GM23248 (cell line): Measurements from ENCODE around the gene PKD2. TPM values are rescaled to one million over a fixed set of nuclear protein-coding genes. Genes with fewer than 3 reads are reported as not detected.
"Not testable (repeated sequence)": the region's sequence is repeated elsewhere in the genome, so short reads cannot be mapped to it uniquely, and the experiment has no call there.

Source experiments
- DNase-seq: peaks from one replicate; pipeline ENCODE4 v3.0.0-alpha.2; 2015
- H2AFZ ChIP-seq: fragments of 200-600 bp; sonication (generic); 2 replicates; pipeline ENCODE4 v1.6.1; 2016; ENCODE audit warnings: antibody characterized with exemption
- H3F3A ChIP-seq: fragments of 200-600 bp; sonication (generic); 2 replicates; pipeline ENCODE4 v1.6.1; 2016; ENCODE audit warnings: mild to moderate bottlenecking, antibody characterized with exemption, mixed run types; ENCODE audit not compliant: insufficient read depth
- H3K27ac ChIP-seq: fragments of 200-600 bp; sonication (generic); 2 replicates; pipeline ENCODE4 v1.5.1; 2016; ENCODE audit warnings: mild to moderate bottlenecking
- H3K27me3 ChIP-seq: fragments of 200-600 bp; sonication (generic); replicated peaks from 2 replicates; pipeline ENCODE4 v1.6.1; 2016; ENCODE audit warnings: mild to moderate bottlenecking; ENCODE audit not compliant: insufficient read depth
- H3K36me3 ChIP-seq: fragments of 200-600 bp; sonication (generic); 2 replicates; pipeline ENCODE4 v1.6.1; 2016; ENCODE audit warnings: low read depth, mild to moderate bottlenecking
- H3K4me1 ChIP-seq: fragments of 200-600 bp; sonication (generic); 2 replicates; pipeline ENCODE4 v1.6.1; 2016; ENCODE audit warnings: mild to moderate bottlenecking; ENCODE audit not compliant: insufficient read depth
- H3K4me2 ChIP-seq: fragments of 200-600 bp; sonication (generic); one replicate; pipeline ENCODE4 v1.6.1; 2016; ENCODE audit warnings: mild to moderate bottlenecking; ENCODE audit not compliant: unreplicated experiment
- H3K4me3 ChIP-seq: fragments of 200-600 bp; sonication (generic); 2 replicates; pipeline ENCODE4 v1.5.1; 2016; ENCODE audit warnings: mild to moderate bottlenecking
- H3K79me2 ChIP-seq: fragments of 200-600 bp; sonication (generic); 2 replicates; pipeline ENCODE4 v1.6.1; 2016; ENCODE audit warnings: mild to moderate bottlenecking; ENCODE audit not compliant: insufficient read depth
- H3K9ac ChIP-seq: fragments of 200-600 bp; sonication (generic); 2 replicates; pipeline ENCODE4 v1.6.1; 2016; ENCODE audit warnings: mild to moderate bottlenecking
- H3K9me2 ChIP-seq: fragments of 200-600 bp; sonication (generic); 2 replicates; pipeline ENCODE4 v1.6.1; 2016; ENCODE audit warnings: mixed run types, mild to moderate bottlenecking, moderate library complexity; ENCODE audit not compliant: insufficient read depth
- H3K9me3 ChIP-seq: fragments of 200-600 bp; sonication (generic); one replicate; pipeline ENCODE4 v1.6.1; 2017; ENCODE audit warnings: low read depth
- H4K20me1 ChIP-seq: fragments of 200-600 bp; sonication (generic); 2 replicates; pipeline ENCODE4 v1.6.0; 2016; ENCODE audit not compliant: insufficient read depth
- EZH2 ChIP-seq: fragments of 200-600 bp; sonication (generic); IDR thresholded peaks from 2 replicates; pipeline ENCODE4 v1.6.1; 2018; ENCODE audit warnings: antibody characterized with exemption, mild to moderate bottlenecking; ENCODE audit not compliant: insufficient read depth, poor library complexity, severe bottlenecking
- EZH2phosphoT487 ChIP-seq: fragments of 200-600 bp; sonication (generic); IDR thresholded peaks from 2 replicates; pipeline ENCODE4 v1.6.1; 2018; ENCODE audit warnings: antibody characterized with exemption, moderate library complexity, mild to moderate bottlenecking, low read depth; ENCODE audit not compliant: insufficient read depth
- WGBS, 2 experiments: methylation state at CpG; one replicate each; pipeline ENCODE4 v1.1.6; 2015 to 2017; ENCODE audit warnings: low lambda C conversion rate in 2 of 2, low coverage in 1 of 2; ENCODE audit errors: missing lambda C conversion rate in 2 of 2; 5-methylcytosine and 5-hydroxymethylcytosine counted together
- in situ Hi-C: fragments of 300-500 bp; cut with MboI; formaldehyde crosslinking; loops from 2 replicates; pipeline ENCODE4 v1.15.0; 2020
- polyA plus RNA-seq: library from polyadenylated mRNA; unstranded; fragments of >200 nt; fragmentation: Nextera tagmentation; extraction: Ambion mirVana; gene quantifications from 2 replicates; pipeline ENCODE4 v1.2.1, GENCODE V29; 2016
- total RNA-seq: library from RNA; depleted of rRNA; stranded (reverse); fragments of >200 nt; shearing (Covaris generic); gene quantifications from 2 replicates; pipeline ENCODE4 v1.2.3, GENCODE V29; 2014

Gene PKD2
- total and polyA plus RNA-seq, 2 experiments from 2014 or later: 35.0 to 125 TPM

GRCh38 chr4:87989765-87990164 lies 17.7 kb upstream of the PKD2 start:
- Histone ChIP-seq H3F3A (no peaks in the 10 kb centered on the region), H4K20me1 (no peaks in the 10 kb centered on the region), H3K4me2 (no peak overlapping the region), H2AFZ (no peak overlapping the region), H3K27ac (no peak overlapping the region), H3K9me3 (no peaks in the 10 kb centered on the region), H3K9ac (no peak overlapping the region), H3K4me1 (no peaks in the 10 kb centered on the region), H3K36me3 (no peaks in the 10 kb centered on the region), H3K4me3 (no peak overlapping the region), H3K9me2 (no peaks in the 10 kb centered on the region), H3K79me2 (no peaks in the 10 kb centered on the region), H3K27me3 (no peaks in the 10 kb centered on the region)
- 56 to 60% methylated on average over 4 of the region's 4 CpGs for WGBS, 2 experiments
- no peak for TF ChIP-seq EZH2phosphoT487
- TF ChIP-seq EZH2: no peak
- in situ Hi-C loops: no loop called here
- DNase-seq: no peak

- Histone ChIP-seq H4K20me1 (no peaks in the 10 kb centered on the region), H3K4me2 (no peak overlapping the region), H3K9me2 (no peaks in the 10 kb centered on the region), H3K4me1 (no peaks in the 10 kb centered on the region), H3K9me3 (no peaks in the 10 kb centered on the region), H3K27ac (no peak overlapping the region), H2AFZ (no peak overlapping the region), H3K4me3 (no peak overlapping the region), H3K36me3 (no peaks in the 10 kb centered on the region), H3K79me2 (no peaks in the 10 kb centered on the region), H3K9ac (no peak overlapping the region), H3F3A (no peaks in the 10 kb centered on the region), H3K27me3 (no peaks in the 10 kb centered on the region)
- TF ChIP-seq EZH2: no peak
- no peak for TF ChIP-seq EZH2phosphoT487
- WGBS, 2 experiments: 77 to 96% methylated on average over 3 of the region's 3 CpGs
- no peak for DNase-seq
- in situ Hi-C loops: no loop called here
Measured at GRCh38 chr4:87995435-87995834, 12.0 kb upstream of the PKD2 start.

- Histone ChIP-seq H3F3A (peaks cover 11% of the 10 kb centered on the region), H3K4me1 (peaks cover 21% of the 10 kb centered on the region)
- H3K9me2 ChIP-seq, H4K20me1 ChIP-seq, DNase-seq, H3K4me3 ChIP-seq, in situ Hi-C loops, H3K79me2 ChIP-seq, H3K9me3 ChIP-seq, H2AFZ ChIP-seq, H3K9ac ChIP-seq, H3K36me3 ChIP-seq, H3K4me2 ChIP-seq, H3K27me3 ChIP-seq, H3K27ac ChIP-seq: not testable (repeated sequence)
- 73 to 82% methylated on average over 2 of the region's 2 CpGs for WGBS, 2 experiments
Measured at GRCh38 chr4:87999191-87999691, 8.2 kb upstream of the PKD2 start.

- in situ Hi-C loops: no loop called here
- TF ChIP-seq EZH2phosphoT487 (no peak), EZH2 (no peak)
- 0 out of 2 replicates have a peak overlapping the region, but pooled peaks have one; percentile 64 for H2AFZ ChIP-seq
Measured at GRCh38 chr4:88001871-88002270, 5.6 kb upstream of the PKD2 start.

GRCh38 chr4:88002786-88003185 lies 4.6 kb upstream of the PKD2 start:
- in situ Hi-C loops: no loop called here
- H3K4me2 ChIP-seq: peak overlapping the region; percentile 67
- H3K9ac ChIP-seq: peak overlapping the region; percentile 71
- no peaks in the 10 kb centered on the region for H4K20me1 ChIP-seq
- H3K79me2 ChIP-seq: no peaks in the 10 kb centered on the region
- H3K27me3 ChIP-seq: no peaks in the 10 kb centered on the region
- WGBS, 2 experiments: 14 to 25% methylated on average over 4 of the region's 4 CpGs
- peak; percentile 76 for DNase-seq
- no peaks in the 10 kb centered on the region for H3K9me2 ChIP-seq
- H3K9me3 ChIP-seq: no peaks in the 10 kb centered on the region
- peak overlapping the region; percentile 64 for H2AFZ ChIP-seq
- peaks cover 39% of the 10 kb centered on the region for H3K4me1 ChIP-seq
- H3F3A ChIP-seq: peaks cover 39% of the 10 kb centered on the region
- H3K27ac ChIP-seq: peak overlapping the region; percentile 85
- TF ChIP-seq EZH2phosphoT487 (no peak), EZH2 (no peak)
- H3K36me3 ChIP-seq: no peaks in the 10 kb centered on the region
- peak overlapping the region; percentile 19 for H3K4me3 ChIP-seq

More at GRCh38 chr4:88001871-88002270, 5.6 kb upstream of the PKD2 start:
- Histone ChIP-seq H3K9me3 (no peaks in the 10 kb centered on the region), H3K4me2 (no peak overlapping the region), H3K4me3 (no peak overlapping the region), H3K27me3 (no peaks in the 10 kb centered on the region), H3F3A (peaks cover 37% of the 10 kb centered on the region), H3K4me1 (peaks cover 39% of the 10 kb centered on the region), H3K9me2 (no peaks in the 10 kb centered on the region), H3K36me3 (no peaks in the 10 kb centered on the region), H4K20me1 (no peaks in the 10 kb centered on the region), H3K27ac (no peak overlapping the region), H3K79me2 (no peaks in the 10 kb centered on the region), H3K9ac (no peak overlapping the region; the same call in 1 of the 2 replicates)
- 62% methylated on average over 3 of the region's 3 CpGs for WGBS, 2 experiments
- no peak for DNase-seq
